Stimulated activated memory B cell treated with anti-CD40 and anti-IgM and Interleukin-4, amounts not matched to agents 10 μg/mL and 1 μg/mL and 100 μg/mL, for 72 hours (primary cell): ENCODE measurements around the gene CAMK2G.

Source experiments
- ATAC-seq: fragments of 150-1000 bp; cut with Tn5 transposase; 2 replicates; pipeline ENCODE4 v1.10.0; 2021
- H3K27ac Mint-ChIP-seq: one replicate; pipeline ENCODE4 v1.8.0; 2022; ENCODE audit warnings: mild to moderate bottlenecking, mixed read lengths
- H3K27me3 Mint-ChIP-seq: one replicate; pipeline ENCODE4 v1.8.0; 2022; ENCODE audit warnings: mixed read lengths
- H3K36me3 Mint-ChIP-seq: one replicate; pipeline ENCODE4 v1.8.0; 2022; ENCODE audit warnings: mixed read lengths
- H3K4me1 Mint-ChIP-seq: one replicate; pipeline ENCODE4 v1.8.0; 2022; ENCODE audit warnings: mixed read lengths
- H3K4me3 Mint-ChIP-seq: one replicate; pipeline ENCODE4 v1.8.0; 2022; ENCODE audit warnings: mild to moderate bottlenecking, moderate library complexity, mixed read lengths
- H3K9me3 Mint-ChIP-seq: one replicate; pipeline ENCODE4 v1.8.0; 2022; ENCODE audit warnings: mixed read lengths

The CAMK2G gene

GRCh38 chr10:73765066-73765465 lies 109.3 kb downstream of the CAMK2G start:
- no peaks in the 10 kb centered on the region for H3K9me3 Mint-ChIP-seq
- H3K27me3 Mint-ChIP-seq = no peaks in the 10 kb centered on the region
- no peak overlapping the region for H3K4me3 Mint-ChIP-seq
- H3K4me1 Mint-ChIP-seq = peaks cover 43% of the 10 kb centered on the region
- H3K36me3 Mint-ChIP-seq = peaks cover 87% of the 10 kb centered on the region
- H3K27ac Mint-ChIP-seq = peak overlapping the region; percentile 36
- ATAC-seq = no peak

- peak; percentile 64 for ATAC-seq
- Mint-ChIP-seq H3K36me3 (peaks cover 85% of the 10 kb centered on the region), H3K4me1 (peaks cover 51% of the 10 kb centered on the region), H3K27ac (peak overlapping the region; percentile 77), H3K27me3 (no peaks in the 10 kb centered on the region), H3K4me3 (no peak overlapping the region), H3K9me3 (no peaks in the 10 kb centered on the region)
Measured at GRCh38 chr10:73763343-73763742, 111.0 kb downstream of the CAMK2G start.

- peaks cover 81% of the 10 kb centered on the region for H3K36me3 Mint-ChIP-seq
- H3K27me3 Mint-ChIP-seq = no peaks in the 10 kb centered on the region
- H3K27ac Mint-ChIP-seq = peak overlapping the region; percentile 77
- no peaks in the 10 kb centered on the region for H3K9me3 Mint-ChIP-seq
- H3K4me3 Mint-ChIP-seq = no peak overlapping the region
- no peak for ATAC-seq
- H3K4me1 Mint-ChIP-seq = peaks cover 51% of the 10 kb centered on the region
Measured at GRCh38 chr10:73762915-73763314, 111.4 kb downstream of the CAMK2G start.
